Activated T-cell treated with anti-CD3 and anti-CD28 coated beads for 48 hours (primary cell): ENCODE results near the gene MDM1.

Experiments
- DNase-seq: peaks from one replicate; pipeline ENCODE4 v3.0.0-alpha.2; 2020; ENCODE audit warnings: low read depth

The MDM1 gene

DNA sequence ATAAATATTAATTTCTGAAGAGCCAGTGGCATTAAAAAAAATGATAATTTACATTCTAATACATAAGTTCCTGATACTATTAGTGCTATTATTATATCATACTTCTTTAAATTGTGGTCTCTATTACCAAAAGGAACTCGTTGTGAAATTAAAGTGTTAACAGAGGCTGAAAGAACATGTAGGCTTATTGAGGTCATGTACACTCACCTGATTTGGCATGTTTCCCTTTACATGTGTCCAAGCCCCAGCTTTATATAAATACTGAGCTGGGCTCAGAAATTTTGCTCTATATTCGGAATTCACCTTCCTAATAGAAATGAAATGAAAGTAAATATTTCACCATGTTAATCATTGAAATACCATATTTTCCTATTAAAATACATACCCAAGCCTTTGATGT is 11.0 kb downstream of the MDM1 start:
- no peak for DNase-seq

- DNase-seq, result no peak
Observed at GRCh38 chr12:68319988-68320623, 12.1 kb downstream of the MDM1 start.

GRCh38 chr12:68317047-68317667 is 15.0 kb downstream of the MDM1 start:
- DNase-seq, result no peak

- DNase-seq, result no peak
Observed at GRCh38 chr12:68310370-68310769, 21.8 kb downstream of the MDM1 start.

DNA sequence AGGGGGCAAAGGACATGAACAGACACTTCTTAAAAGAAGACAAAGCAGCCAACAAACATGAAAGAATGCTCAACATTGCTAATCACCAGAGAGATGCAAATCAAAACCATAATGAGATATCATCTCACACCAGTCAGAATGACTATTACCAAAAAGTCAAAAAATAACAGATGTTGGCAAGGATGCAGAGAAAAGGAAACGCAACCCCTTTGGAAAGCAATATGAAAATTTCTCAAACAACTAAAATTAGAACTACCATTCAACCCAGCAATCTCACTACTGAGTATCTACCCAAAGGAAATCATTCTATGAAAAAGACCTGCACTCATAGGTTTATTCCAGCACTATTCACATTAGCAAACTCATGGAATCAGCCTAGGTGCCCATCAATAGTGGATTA is 25.6 kb downstream of the MDM1 start:
- DNase-seq, result no peak

DNA sequence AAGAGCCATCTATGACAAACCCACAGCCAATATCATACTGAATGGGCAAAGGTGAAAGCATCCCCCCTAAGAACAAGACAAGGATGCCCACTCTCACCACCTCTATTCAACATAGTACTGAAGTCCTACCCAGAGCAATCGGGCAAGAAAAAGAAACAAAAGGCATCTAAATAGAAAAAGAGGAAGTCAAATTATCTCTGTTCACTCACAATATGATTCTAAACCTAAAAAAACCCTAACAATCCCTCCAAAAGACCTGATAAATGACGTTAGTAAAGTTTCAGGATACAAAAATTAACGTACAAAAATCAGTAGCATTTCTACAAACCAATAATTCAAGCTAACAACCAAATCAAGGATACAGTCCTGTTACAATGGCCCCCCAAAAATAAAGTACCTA is 26.9 kb downstream of the MDM1 start:
- no peak for DNase-seq

DNA sequence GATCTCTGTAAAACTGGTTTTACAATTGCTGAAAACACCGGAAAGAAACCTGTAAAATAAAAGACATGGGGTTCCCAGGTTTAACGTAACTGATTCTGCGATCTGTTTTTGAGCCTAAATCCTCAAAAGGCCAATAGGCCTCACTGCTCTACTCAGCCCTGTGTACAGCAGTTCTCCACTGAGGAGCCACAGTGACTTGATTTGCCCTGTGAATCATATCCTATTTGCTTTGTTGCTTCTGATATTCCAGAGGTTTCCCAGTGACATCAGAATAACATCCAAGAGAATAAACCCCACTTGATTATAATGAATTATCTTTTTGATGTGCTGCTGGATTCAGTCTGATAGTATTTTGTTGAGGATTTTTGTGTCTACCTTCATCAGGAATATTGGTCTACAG is 27.5 kb downstream of the MDM1 start:
- DNase-seq, result no peak

DNA sequence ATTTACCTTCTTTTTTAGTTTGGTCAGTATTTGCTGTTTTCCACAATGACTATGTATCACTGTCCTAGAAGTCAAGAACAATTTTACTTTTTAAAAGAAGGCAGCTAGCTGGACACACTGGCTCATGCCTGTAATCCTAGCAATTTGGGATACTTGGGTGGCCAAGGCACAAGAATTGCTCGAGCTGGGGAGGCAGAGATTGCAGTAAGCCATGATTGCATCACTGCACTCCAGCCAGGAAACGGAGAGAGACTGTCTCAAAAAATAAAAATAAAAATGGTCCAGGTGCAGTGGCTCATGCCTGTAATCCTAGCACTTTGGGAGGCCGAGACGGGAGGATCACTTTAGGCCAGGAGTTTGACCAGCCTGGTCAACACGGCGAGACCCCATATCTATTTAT is 28.3 kb downstream of the MDM1 start:
- DNase-seq, result no peak

DNA sequence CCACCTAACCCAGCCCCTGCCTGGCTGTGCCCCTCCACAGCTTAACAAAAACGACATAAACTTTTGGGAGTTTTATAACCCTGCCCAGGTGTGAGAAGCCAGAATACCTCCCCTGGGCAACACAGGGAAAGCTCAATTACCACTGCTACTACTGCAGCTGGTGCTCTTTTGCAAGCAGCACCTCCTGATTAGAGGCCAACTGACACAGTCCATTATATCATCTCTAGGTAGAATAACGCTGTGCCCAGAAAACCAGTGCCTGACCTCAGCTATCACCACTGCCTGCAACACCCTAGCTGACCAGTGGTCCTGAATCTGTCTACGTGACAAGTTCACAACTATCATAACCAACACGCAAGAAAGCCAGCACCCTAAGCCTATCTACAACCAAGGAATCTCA is 34.2 kb downstream of the MDM1 start:
- DNase-seq, result no peak

- no peak for DNase-seq
Observed at GRCh38 chr12:68294251-68294650, 37.9 kb downstream of the MDM1 start.

DNA sequence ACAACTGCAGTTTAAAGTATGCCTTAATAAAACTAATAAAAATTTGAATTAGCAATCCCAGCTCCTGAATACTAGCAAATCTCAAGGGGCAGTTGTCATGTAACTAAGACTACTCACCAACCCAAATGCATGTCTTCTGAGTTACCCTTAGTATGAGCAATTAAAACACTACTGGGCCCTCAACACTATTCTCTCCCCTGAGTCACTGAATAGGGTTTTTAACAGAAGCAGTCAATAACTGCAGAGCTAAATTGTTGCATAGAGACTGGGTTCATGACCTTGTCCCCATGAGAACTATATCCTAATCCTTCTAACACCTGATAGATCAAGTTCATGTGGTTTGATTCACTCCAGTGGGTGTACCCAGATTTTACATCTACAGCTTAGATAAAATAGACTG is 38.8 kb downstream of the MDM1 start:
- no peak for DNase-seq

DNA sequence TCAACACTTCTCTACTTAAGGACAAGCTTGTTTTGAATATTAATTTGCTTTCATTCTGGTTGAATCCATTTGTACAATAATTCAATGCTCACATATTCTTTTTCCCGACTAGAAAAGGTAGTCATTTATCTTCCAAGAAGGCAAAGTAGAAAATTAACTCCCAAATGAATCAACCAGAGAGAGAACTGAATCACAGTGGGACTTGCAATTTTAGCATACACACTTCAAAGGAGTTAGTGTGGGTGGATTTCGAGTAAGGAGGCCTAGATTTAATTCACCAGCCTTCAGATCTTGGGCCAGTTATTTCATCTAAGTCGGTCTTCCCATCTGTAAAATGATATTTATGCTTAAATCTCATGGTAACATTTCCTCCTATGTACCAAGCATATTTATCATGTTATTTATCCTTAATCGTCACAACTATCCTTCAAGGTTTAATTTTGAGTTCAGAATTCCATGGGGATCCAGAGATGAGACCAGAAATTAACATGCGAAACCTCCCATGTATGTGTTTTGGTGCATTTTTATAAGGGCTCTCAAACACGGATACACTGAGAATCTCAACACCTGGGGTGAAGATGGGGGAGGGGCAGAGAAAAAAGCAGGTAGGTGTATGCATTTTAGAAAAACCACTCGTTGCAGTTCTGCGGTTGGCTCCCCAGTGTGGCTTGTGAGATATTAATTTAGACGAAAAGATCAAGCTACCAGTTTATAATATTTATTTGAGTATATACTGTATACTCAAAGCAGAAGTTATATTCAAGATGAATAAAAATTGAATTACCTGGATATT is 39.8 kb downstream of the MDM1 start:
- no peak for DNase-seq

- no peak for DNase-seq
Observed at GRCh38 chr12:68291396-68292036, 40.6 kb downstream of the MDM1 start.

DNA sequence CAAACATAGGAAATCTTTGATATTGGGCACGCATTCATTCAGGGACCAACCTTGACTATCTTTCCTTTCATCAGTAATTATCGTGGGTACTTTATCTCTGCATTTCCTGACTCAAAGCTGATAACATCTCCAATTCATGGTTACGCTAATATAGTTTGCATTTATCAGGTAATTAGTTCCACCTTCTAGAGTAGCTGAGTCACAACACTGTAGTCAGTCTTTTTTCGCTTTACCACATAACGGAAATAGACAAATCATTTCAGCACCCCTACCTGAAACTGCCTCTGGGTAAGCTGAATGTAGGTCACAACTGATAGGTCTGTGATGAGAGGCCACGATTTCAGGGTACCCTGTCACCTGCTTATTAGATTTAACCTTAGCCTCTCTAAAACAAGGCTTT is 42.0 kb downstream of the MDM1 start:
- no peak for DNase-seq

GRCh38 chr12:68287106-68287505 is 45.1 kb downstream of the MDM1 start:
- DNase-seq, result no peak

- DNase-seq, result no peak
Observed at GRCh38 chr12:68286396-68286795, 45.8 kb downstream of the MDM1 start.

DNA sequence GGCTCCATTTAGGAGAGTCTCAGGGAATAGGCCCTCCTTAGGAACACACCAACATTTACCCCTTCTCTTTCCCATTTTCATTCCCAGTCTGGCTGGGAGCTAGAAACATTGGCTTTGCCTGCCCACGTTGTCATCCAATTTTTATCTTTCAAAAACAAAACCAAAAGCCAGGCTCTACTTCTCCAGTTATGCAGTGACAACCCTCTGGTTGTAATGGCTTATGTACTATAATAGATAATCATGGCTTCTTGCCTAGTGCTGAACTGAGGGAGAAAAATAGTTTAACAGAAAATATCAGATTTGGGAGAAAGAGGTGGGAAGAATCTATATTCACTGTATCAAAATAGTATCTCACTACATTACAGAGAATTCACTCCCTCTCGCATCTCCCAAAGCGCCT is 46.6 kb downstream of the MDM1 start:
- no peak for DNase-seq

GRCh38 chr12:68281322-68282077 is 50.7 kb downstream of the MDM1 start:
- DNase-seq, result no peak

- DNase-seq, result no peak
Observed at GRCh38 chr12:68280240-68280639, 51.9 kb downstream of the MDM1 start.

GRCh38 chr12:68279227-68280054 is 52.7 kb downstream of the MDM1 start:
- no peak for DNase-seq

DNA sequence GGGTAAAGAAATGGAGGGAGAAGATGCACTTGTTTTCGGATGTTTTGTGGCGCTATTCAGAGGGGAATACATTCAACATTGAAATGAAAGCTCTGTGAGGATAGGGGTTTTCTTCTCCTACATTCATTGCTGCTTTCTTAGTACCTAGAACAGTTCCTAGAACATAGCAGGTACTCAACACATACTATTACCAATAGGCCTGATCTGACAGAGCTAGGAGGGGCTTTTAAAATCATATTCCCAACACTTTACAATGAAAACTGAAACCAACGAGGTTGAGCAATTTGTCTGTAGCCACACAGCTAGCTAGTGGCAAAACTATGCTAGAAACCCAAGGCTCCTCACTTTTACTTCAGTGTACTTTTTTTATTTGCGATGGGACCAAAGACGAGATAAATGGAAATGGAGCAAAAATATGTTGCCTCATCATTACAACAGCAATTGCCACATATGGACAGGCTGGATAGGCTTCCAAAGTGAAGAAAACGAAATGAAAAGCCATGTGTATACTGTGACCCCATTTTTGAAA is 55.7 kb downstream of the MDM1 start:
- no peak for DNase-seq
